Peyer's patch (tissue), 4 donors: Measurements from ENCODE around the gene MEGF6.

Experiments
- CTCF ChIP-seq, 6 experiments: fragments of 450-650 bp in 4 of 6; fragments of 200-600 bp in 2 of 6; sonication (generic) in 1 of 6; IDR thresholded peaks; one replicate each; pipeline ENCODE4 v1.5.1; 2017 to 2019; ENCODE audit warnings: antibody characterized with exemption in 6 of 6, mild to moderate bottlenecking in 3 of 6, moderate library complexity in 1 of 6
- POLR2A ChIP-seq, 2 donors: fragments of 450-650 bp; IDR thresholded peaks; one replicate each; pipeline ENCODE4 v1.5.1; 2017; ENCODE audit warnings: antibody characterized with exemption in 2 of 2, mild to moderate bottlenecking in 2 of 2, moderate library complexity in 2 of 2

- TF ChIP-seq POLR2A (IDR thresholded peaks at IDR 0.05), result no peak
- TF ChIP-seq CTCF (IDR thresholded peaks at IDR 0.05), result no peak
These were observed 137.3 kb downstream of the MEGF6 start for GRCh38 chr1:3474016-3474415.
